K562 (cell line): ENCODE data around the gene MYADML2. TPM values are rescaled to one million over a fixed set of nuclear protein-coding genes. Genes with fewer than 3 reads are reported as not detected.

Experiments
- BHLHE40 ChIP-seq: IDR thresholded peaks from 2 replicates; pipeline ENCODE4 v1.6.1; 2011; ENCODE audit warnings: low read length, improper control_type of control experiment
- CBX1 ChIP-seq: sonication (generic); IDR thresholded peaks from 2 replicates; pipeline ENCODE4 v1.6.1; 2016; ENCODE audit warnings: antibody characterized with exemption, low read depth, mild to moderate bottlenecking
- CHD2 ChIP-seq: IDR thresholded peaks from 2 replicates; pipeline ENCODE4 v1.6.1; 2011; ENCODE audit warnings: low read depth, low read length
- CTCF ChIP-seq, 3 experiments: IDR thresholded peaks in 2 of 3; conservative IDR thresholded peaks in 1 of 3; 2 replicates each; pipeline ENCODE4 v1.5.1; 2011 to 2012; ENCODE audit warnings: low read length in 3 of 3, mild to moderate bottlenecking in 3 of 3, control low read depth in 2 of 3, improper control_type of control experiment in 1 of 3, inconsistent platforms in 1 of 3, low read depth in 1 of 3, mixed read lengths in 1 of 3, moderate library complexity in 1 of 3; ENCODE audit not compliant: insufficient read depth in 2 of 3
- CXXC5 ChIP-seq: fragments of 250-450 bp; sonication (Bioruptor Pico); IDR thresholded peaks from 2 replicates; pipeline ENCODE4 v1.8.0; 2022; ENCODE audit warnings: inconsistent platforms, mild to moderate bottlenecking, moderate library complexity
- ELF2 ChIP-seq: fragments of 250-450 bp; sonication (Bioruptor Pico); IDR thresholded peaks from 2 replicates; pipeline ENCODE4 v1.5.0; 2021; ENCODE audit warnings: mild to moderate bottlenecking
- ETS1 ChIP-seq: conservative IDR thresholded peaks from 2 replicates; pipeline ENCODE4 v1.6.1; 2011; ENCODE audit warnings: low read depth, mild to moderate bottlenecking, low read length; ENCODE audit not compliant: control insufficient read depth
- FIP1L1 ChIP-seq: fragments of 200-400 bp; formaldehyde crosslinking; IDR thresholded peaks from 2 replicates; pipeline ENCODE4 v1.6.1; 2018; ENCODE audit warnings: mild to moderate bottlenecking, low read depth, low read length; ENCODE audit not compliant: poor library complexity, severe bottlenecking
- FOXM1 ChIP-seq, 2 experiments: fragments of 450-650 bp in 1 of 2; sonication (generic) in 1 of 2; formaldehyde crosslinking in 1 of 2; IDR thresholded peaks; 2 replicates each; pipeline versions ENCODE4 v1.6.1 to v1.9.0; 2017 to 2022; ENCODE audit warnings: low read depth in 2 of 2, mild to moderate bottlenecking in 2 of 2, missing genetic modification reagents in 1 of 2, moderate library complexity in 1 of 2
- HMGN3 ChIP-seq: IDR thresholded peaks from 2 replicates; pipeline ENCODE4 v1.6.1; 2011; ENCODE audit warnings: borderline replicate concordance, low read depth, mild to moderate bottlenecking, mixed read lengths, low read length; ENCODE audit not compliant: insufficient read length; ENCODE audit errors: extremely low read depth
- MITF ChIP-seq: IDR thresholded peaks from 2 replicates; pipeline ENCODE4 v1.6.1; 2014; ENCODE audit warnings: antibody characterized with exemption
- POLR2AphosphoS2 ChIP-seq: IDR thresholded peaks from 2 replicates; pipeline ENCODE4 v1.6.1; 2012; ENCODE audit warnings: low read length, improper control_type of control experiment
- POLR2AphosphoS5 ChIP-seq: IDR thresholded peaks from 2 replicates; pipeline ENCODE4 v1.6.1; 2011; ENCODE audit warnings: mild to moderate bottlenecking, low read depth, low read length, moderate library complexity; ENCODE audit not compliant: control insufficient read depth, insufficient read depth
- PURB ChIP-seq: sonication (generic); formaldehyde crosslinking; IDR thresholded peaks from 2 replicates; pipeline ENCODE4 v1.9.0; 2021; ENCODE audit warnings: low read depth, mild to moderate bottlenecking, missing genetic modification reagents
- RBBP5 ChIP-seq: fragments of 200-600 bp; sonication (generic); IDR thresholded peaks from 2 replicates; pipeline ENCODE4 v1.6.1; 2012; ENCODE audit warnings: borderline replicate concordance, mild to moderate bottlenecking, low read length, control low read depth, inconsistent platforms; ENCODE audit not compliant: insufficient read depth, poor library complexity, severe bottlenecking
- SP1 ChIP-seq: sonication (generic); formaldehyde crosslinking; IDR thresholded peaks from 2 replicates; pipeline ENCODE4 v1.8.1; 2022; ENCODE audit warnings: mild to moderate bottlenecking, missing genetic modification reagents
- TAF1 ChIP-seq: IDR thresholded peaks from 2 replicates; pipeline ENCODE4 v1.6.1; 2011; ENCODE audit warnings: mild to moderate bottlenecking, low read length, moderate library complexity; ENCODE audit not compliant: insufficient read depth, control insufficient read depth, severe bottlenecking; ENCODE audit errors: extremely low read depth
- TEAD4 ChIP-seq, 2 experiments: sonication (generic) in 1 of 2; formaldehyde crosslinking in 1 of 2; IDR thresholded peaks; 2 replicates each; pipeline versions ENCODE4 v1.6.1 to v1.8.0; 2012 to 2022; ENCODE audit warnings: borderline replicate concordance in 1 of 2, inconsistent platforms in 1 of 2, low read length in 1 of 2, mild to moderate bottlenecking in 1 of 2, missing genetic modification reagents in 1 of 2
- ZBTB9 ChIP-seq: fragments of 450-650 bp; formaldehyde crosslinking; IDR thresholded peaks from 2 replicates; pipeline ENCODE4 v1.4.0; 2020; ENCODE audit warnings: mild to moderate bottlenecking, moderate library complexity
- ZEB2 ChIP-seq: fragments of 450-650 bp; IDR thresholded peaks from 2 replicates; pipeline ENCODE4 v1.6.1; 2016
- polyA plus RNA-seq, 8 experiments: library from polyadenylated mRNA; depleted of rRNA in 4 of 8; stranded (reverse) in 5 of 8; unstranded in 3 of 8; fragments of >200 nt; fragmentation: Nextera tagmentation in 2 of 8; fragmentation: Illumina TruSeq in 1 of 8; extraction: Ambion mirVana in 2 of 8; extraction: Trizol in 1 of 8; gene quantifications; 2 replicates each; pipeline versions ENCODE4 v1.2.1 to v1.2.3, GENCODE V29; 2011 to 2014; ENCODE audit warnings: inconsistent platforms in 1 of 8, missing spikeins in 1 of 8
- total RNA-seq, 7 experiments: library from RNA; depleted of rRNA in 6 of 7; stranded (reverse); fragments of >200 nt in 6 of 7; fragmentation: Illumina TruSeq in 2 of 7; extraction: Trizol in 2 of 7; gene quantifications; 2 replicates each; pipeline versions ENCODE4 v1.2.1 to v1.2.3, GENCODE V29; 2011 to 2021; ENCODE audit warnings: low replicate concordance in 1 of 7

The MYADML2 gene
- total and polyA plus RNA-seq, 9 of the 15 experiments (the other 6 are each of a cell fraction or from before 2014, with no cell fraction given), result not detected

- TF ChIP-seq CTCF (IDR thresholded peaks at IDR 0.05 in 2 of 3, conservative IDR thresholded peaks at IDR 0.05 in 1 of 3; ENCODE audit: insufficient read depth in 2 of 3, low read depth in 1 of 3, low read length in 3 of 3), result peak in 1 of 3 experiments; percentile 15; a peak in 2 of 6 replicates
- 0 out of 2 replicates have a peak, but pooled peaks have one; percentile 23 for TF ChIP-seq ELF2 (CRISPR knock-in tag)
- TF ChIP-seq HMGN3, result peak; percentile 72
- TF ChIP-seq RBBP5, result peak; percentile 4
- 0 out of 2 replicates have a peak, but pooled peaks have one; percentile 15 for TF ChIP-seq SP1 (CRISPR knock-in tag)
- TF ChIP-seq ETS1, result peak; percentile 38; the same call in 1 of the 2 replicates
- TF ChIP-seq TAF1, result peak; percentile 27
- peak; percentile 64; the same call in 1 of the 2 replicates for TF ChIP-seq BHLHE40
- peak; percentile 73 for TF ChIP-seq ZEB2
- TF ChIP-seq MITF, result no peak
- 0 out of 2 replicates have a peak, but pooled peaks have one; percentile 6 for TF ChIP-seq TEAD4 (IDR thresholded peaks at IDR 0.05; ENCODE audit: low read length)
- no peak for TF ChIP-seq TEAD4 (CRISPR knock-in tag; IDR thresholded peaks at IDR 0.05; ENCODE audit: borderline replicate concordance)
- no peak for TF ChIP-seq CHD2
- peak; percentile 90 for TF ChIP-seq POLR2AphosphoS2
- TF ChIP-seq CBX1, result no peak
- 0 out of 2 replicates have a peak, but pooled peaks have one; percentile 31 for TF ChIP-seq POLR2AphosphoS5
- TF ChIP-seq ZBTB9 (CRISPR knock-in tag), result no peak
- TF ChIP-seq CXXC5 (CRISPR knock-in tag), result peak; percentile 60
- no peak for TF ChIP-seq FOXM1 (IDR thresholded peaks at IDR 0.05; ENCODE audit: low read depth)
- 0 out of 2 replicates have a peak, but pooled peaks have one; percentile 38 for TF ChIP-seq FOXM1 (CRISPR knock-in tag; IDR thresholded peaks at IDR 0.05; ENCODE audit: low read depth)
- TF ChIP-seq FIP1L1, result peak; percentile 38
- TF ChIP-seq PURB (CRISPR knock-in tag), result no peak
Observed at GRCh38 chr17:81911277-81911961, 35.6 kb downstream of the MYADML2 start, which contains the start of gene PCYT2 (continued).
